C1 segment of cervical spinal cord (tissue), 14 donors: Measurements from ENCODE around the gene DHRS13.
A peak's percentile ranks its signal among the peaks of the same experiment; 100 is the strongest.
"Not testable (repeated sequence)": the region's sequence is repeated elsewhere in the genome, so short reads cannot be mapped to it uniquely, and the experiment has no call there.

Experiments
- DNase-seq, 14 donors: peaks; one replicate each; lab custom pipeline; 2025; lab: John Stamatoyannopoulos, UW

Gene DHRS13

GRCh38 chr17:28906276-28906675 lies 3.4 kb upstream of the DHRS13 start:
- peak in 2 of 14 donors; percentile 2 to 29 for DNase-seq

- no peak for DNase-seq
Measured at GRCh38 chr17:28904800-28905199, 1.9 kb upstream of the DHRS13 start.

GRCh38 chr17:28903546-28903841 lies 615 bp upstream of the DHRS13 start:
- not testable (repeated sequence) for DNase-seq

- peak in 4 of 14 donors; percentile 60 to 75 (median 68) for DNase-seq
Measured at GRCh38 chr17:28901866-28902818, 737 bp downstream of the DHRS13 start.

- DNase-seq: peak in 1 of 14 donors; percentile 66
Measured at GRCh38 chr17:28900986-28901726, 1.7 kb downstream of the DHRS13 start.

- DNase-seq: no peak
Measured at GRCh38 chr17:28899212-28899815, 3.6 kb downstream of the DHRS13 start.

- DNase-seq: no peak
Measured at GRCh38 chr17:28898527-28898955, 4.3 kb downstream of the DHRS13 start.

GRCh38 chr17:28897769-28898526 lies 4.9 kb downstream of the DHRS13 start:
- peak in 1 of 14 donors; percentile 58 for DNase-seq

- peak in 12 of 14 donors; percentile 21 to 83 (median 44) for DNase-seq
Measured at GRCh38 chr17:28896884-28897768, 5.8 kb downstream of the DHRS13 start, which contains the start of gene FLOT2. TSS of gene FLOT2 (minus strand) at chr17:28897733. CDS start at chr17:28897574, 159 bp downstream.

GRCh38 chr17:28896491-28896883 lies 6.4 kb downstream of the DHRS13 start:
- peak in 1 of 14 donors; percentile 22 for DNase-seq

- peak in 1 of 14 donors; percentile 4 for DNase-seq
Measured at GRCh38 chr17:28895794-28896447, 7.0 kb downstream of the DHRS13 start.

GRCh38 chr17:28893248-28894183 lies 9.4 kb downstream of the DHRS13 start:
- not testable (repeated sequence) for DNase-seq

GRCh38 chr17:28892024-28892423 lies 10.9 kb downstream of the DHRS13 start:
- DNase-seq: no peak

GRCh38 chr17:28891201-28891600 lies 11.7 kb downstream of the DHRS13 start:
- DNase-seq: no peak

GRCh38 chr17:28889996-28890395 lies 12.9 kb downstream of the DHRS13 start:
- no peak for DNase-seq

- DNase-seq: no peak
Measured at GRCh38 chr17:28888832-28889231, 14.0 kb downstream of the DHRS13 start.

GRCh38 chr17:28887871-28888471 lies 14.9 kb downstream of the DHRS13 start:
- no peak for DNase-seq

GRCh38 chr17:28885951-28886350 lies 16.9 kb downstream of the DHRS13 start:
- DNase-seq: no peak
